Activated CD4-positive, CD25-positive, alpha-beta regulatory T cell treated with anti-CD3 and anti-CD28 coated beads, Interleukin-2, amount 50 U/mL, for 24 hours (primary cell): Measurements from ENCODE around the gene UFSP2.

ENCODE experiments used
- ATAC-seq, 2 donors: fragments of 150-1000 bp; cut with Tn5 transposase; one replicate each; pipeline ENCODE4 v1.10.0; 2021; ENCODE audit warnings: mild to moderate bottlenecking in 1 of 2, moderate library complexity in 1 of 2

The UFSP2 gene, protein sequence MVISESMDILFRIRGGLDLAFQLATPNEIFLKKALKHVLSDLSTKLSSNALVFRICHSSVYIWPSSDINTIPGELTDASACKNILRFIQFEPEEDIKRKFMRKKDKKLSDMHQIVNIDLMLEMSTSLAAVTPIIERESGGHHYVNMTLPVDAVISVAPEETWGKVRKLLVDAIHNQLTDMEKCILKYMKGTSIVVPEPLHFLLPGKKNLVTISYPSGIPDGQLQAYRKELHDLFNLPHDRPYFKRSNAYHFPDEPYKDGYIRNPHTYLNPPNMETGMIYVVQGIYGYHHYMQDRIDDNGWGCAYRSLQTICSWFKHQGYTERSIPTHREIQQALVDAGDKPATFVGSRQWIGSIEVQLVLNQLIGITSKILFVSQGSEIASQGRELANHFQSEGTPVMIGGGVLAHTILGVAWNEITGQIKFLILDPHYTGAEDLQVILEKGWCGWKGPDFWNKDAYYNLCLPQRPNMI

DNA sequence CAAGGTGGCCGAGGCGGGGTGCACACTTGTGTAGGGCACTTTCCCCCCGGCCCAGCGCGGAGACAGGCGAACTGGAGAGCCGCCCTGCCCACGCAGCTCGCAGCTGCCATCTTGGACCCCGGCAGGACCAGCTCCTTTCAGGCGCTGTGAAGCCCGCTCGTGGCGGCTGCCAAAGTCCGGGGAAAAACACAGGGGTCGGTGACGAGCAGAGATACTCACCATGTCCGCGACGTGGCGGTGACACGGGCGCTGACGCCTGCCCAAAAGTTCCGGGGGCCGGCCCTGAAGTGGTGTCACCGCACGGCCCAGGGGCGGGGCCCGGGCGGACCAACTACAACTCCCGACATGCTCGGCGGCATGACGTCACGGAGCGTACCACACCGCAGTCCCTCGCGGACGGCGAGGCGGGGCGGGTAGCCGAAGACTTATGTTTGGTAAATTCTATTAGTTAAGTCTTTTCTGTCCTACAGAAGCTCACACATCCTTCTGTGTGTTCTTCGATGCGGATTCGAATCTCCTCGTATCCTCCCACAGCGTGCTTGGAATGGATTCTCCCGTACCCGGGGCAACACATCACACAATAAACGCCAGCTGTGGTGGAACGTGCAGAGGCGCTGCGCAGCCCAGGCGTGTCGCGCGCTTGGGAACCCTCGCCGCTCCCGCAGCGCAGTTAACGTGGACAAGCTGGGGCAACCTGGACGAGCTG is at the start of gene UFSP2:
TSS of gene UFSP2 (minus strand) at position 318 of the 706 bp plus-strand sequence. CDS start at position 222, 96 bp downstream.
- peak; percentile 92 to 93 for ATAC-seq

DNA sequence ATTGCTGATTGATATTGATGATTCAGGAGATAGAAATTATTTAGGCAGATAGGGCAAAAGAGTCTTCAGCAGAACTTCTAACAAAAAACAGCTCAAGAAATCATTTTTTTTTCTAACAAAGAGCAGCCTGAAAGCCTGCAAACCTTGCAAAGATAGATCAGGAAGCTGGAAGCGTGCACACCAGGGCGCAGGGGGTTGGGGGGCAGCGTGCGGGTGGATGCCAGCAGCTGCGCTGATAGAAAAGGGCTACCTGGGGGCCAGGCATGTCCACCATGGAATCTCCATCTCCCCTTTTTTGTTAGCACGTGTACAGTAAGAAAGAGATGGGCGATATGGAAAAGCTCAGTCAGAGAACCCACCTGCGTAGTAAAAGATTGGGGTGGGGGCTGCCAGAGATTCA is 47.5 kb upstream of the UFSP2 start:
- ATAC-seq: no peak

DNA sequence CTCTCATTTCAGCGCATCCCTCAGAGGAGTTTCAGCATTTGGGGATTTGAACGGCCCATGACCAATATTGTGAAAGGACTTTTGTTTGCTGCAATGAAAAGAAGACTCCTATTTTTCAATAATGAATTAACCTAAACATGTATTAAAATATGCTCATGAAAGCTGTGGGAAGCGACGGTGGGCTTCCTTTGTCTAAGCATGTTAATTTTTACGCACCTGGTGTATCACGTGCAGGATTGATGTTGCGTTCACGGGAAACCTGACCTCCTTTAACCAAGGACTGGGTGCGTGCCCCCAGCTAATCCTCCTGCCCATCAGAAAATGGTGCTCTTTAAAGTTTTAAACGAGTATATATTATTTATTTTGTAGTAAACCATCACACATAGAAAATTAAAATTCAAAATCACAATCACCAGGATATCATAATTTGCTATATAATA is 46.4 kb upstream of the UFSP2 start:
- no peak for ATAC-seq

DNA sequence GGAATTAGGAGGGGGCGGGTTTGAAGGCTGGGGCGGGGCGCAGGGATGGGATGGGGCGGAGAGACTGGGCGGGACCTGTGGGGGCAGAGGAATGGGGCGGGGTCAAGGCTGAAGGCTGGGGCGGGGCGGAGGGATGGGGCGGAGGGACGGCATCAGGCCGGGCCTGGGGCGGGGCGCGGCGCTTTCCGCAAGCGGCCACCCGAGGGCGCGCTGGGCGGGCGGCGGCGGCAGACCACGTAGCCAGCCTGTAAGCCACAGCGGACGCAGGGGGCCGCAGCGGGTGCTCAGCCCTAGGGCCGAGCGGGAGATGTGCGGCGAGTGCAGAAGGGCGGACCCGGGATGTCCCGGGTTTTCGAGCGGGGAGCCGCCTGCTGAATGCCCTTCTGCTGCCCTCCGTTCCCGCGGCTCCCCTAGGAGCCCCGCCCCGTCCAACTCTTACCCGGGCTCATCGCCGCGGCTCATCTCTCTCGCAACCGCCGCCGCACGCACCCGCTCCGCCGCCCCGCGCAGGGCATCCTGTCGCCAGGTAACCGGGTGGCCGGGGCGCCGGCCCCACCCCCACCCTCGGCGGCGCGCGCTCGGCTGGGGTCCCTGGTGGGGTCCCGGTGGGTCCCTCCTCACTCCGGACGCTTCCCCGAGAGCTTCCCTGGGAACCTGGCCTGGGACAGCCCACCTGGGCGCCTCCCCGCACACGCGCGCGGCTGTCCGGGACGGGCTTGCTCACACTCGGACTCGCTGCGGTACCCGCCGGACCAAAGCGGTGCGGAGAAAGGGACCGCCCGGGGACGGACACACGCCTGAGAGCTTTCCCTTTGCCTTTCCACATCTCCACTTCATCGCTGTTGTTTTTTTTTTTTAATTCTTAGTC is 45.7 kb upstream of the UFSP2 start, which contains the start of gene CCDC110:
TSS of gene CCDC110 (minus strand) at position 499 of the 868 bp plus-strand sequence. CDS start at position 449, 50 bp downstream.
- peak; percentile 84 to 86 for ATAC-seq

DNA sequence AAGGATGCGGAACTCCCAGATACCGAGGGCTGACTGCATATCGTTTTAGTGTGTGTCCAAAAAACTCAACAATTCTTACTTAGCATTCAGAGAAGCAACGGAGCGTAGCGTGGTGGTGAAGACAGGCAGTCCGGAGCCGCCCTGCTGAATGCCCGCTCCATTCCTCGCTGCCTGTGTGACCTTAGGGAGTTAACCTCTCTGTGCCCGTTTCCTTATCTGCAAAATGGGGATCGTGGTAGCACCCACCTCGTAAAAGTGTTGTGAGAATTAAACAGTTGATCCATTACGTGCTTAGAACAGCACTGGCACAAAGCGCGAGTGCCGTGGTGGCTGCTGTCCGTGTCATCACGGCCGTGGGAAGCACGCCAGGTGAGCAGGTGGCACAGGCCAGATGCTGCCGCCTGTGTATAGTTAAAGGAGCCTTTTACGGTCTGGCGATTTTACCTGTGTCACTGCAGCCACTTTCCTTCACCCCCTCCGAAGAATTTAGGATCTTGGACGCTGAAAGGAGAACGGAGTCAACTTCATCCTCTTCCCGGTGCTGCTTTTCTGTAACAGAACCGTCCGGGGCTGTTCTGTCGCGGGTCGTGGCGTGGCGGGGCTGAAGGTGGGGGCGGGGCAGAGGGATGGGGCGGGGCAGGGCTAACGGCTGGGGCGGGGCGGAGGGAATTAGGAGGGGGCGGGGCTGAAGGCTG is 44.9 kb upstream of the UFSP2 start:
- peak; percentile 10 to 21 for ATAC-seq

DNA sequence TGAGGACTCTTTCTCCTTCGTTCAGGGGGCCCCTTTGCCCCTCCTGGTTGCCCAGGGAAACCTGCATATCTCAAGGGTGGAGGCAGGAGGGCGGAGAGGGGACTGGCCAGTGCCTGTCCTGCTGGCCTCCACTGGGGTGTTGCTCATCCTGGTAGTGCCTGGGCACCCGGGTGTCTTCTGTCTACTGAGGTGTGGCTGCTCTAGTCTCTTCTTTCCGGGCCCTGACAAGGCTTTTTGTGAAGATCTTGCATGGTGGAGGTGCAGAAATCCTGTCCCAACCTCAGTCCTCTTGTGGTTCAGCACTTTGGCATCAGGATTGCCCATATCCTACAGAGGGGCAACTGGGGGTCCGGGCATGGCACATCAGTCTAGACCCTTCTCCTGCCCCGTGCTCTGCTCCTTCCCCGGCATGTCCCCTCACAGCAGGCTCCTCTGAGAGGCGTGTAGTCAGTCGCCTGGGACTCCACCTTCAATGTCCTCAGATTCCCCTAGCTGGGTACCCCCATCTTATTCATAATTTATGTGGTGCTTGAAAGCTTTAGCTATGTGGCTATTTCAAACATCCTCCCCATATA is 43.9 kb upstream of the UFSP2 start:
- no peak for ATAC-seq

DNA sequence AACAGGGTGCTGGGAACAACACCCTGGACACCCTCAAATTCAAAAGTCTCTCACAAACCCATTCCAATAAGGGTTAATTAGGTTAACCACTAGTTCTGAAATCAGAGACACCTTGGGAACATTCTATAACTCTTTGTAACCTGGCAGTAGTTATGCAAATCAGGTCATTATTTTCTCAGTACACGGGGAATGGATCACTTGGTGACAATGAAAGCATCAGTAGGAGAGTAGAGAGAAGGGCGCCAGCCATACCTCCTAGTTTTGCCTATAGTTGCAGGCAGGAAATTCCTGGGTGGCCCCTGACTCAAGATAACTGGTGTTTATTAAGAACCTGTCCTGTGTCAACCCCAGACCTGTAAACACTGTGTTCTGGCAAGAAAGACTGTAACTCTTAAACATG is 43.2 kb upstream of the UFSP2 start:
- no peak for ATAC-seq

DNA sequence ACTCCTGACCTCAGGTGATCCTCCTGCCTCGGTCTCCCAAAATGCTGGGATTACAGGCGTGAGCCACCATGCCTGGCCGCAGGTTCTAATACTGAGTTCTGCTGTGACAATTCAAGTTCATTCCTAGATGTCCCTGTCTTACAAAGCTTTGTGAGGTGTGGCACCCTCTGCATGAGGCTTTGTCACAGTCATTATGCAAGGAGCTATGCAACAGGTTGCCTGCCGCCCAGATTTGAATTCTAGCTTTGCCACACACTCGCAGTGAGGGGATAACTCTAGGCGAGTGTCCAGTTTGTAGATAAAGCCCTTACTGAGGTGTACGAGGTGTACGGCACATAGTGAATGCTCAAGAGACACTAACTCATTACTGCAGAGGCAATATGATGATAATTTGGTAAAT is 42.2 kb upstream of the UFSP2 start:
- no peak for ATAC-seq

DNA sequence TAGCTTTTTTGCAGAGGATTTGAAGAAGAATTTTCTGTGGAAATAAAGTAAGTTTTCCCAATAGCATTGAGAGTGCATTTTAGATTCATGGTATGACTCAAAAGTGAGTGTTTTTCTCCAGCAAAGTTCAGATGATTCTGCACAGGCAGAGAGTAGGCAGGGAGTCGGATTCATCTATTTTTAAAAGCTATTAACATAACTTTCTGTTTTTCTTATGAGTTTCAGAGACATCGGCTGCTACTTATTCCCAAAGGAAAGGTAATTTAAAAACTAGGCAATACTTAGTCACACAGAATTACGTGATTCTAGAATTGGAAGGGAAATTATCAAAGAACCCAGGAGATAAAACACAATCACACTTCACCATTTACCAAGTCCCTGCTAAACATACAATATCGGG is 41.3 kb upstream of the UFSP2 start:
- ATAC-seq: no peak

DNA sequence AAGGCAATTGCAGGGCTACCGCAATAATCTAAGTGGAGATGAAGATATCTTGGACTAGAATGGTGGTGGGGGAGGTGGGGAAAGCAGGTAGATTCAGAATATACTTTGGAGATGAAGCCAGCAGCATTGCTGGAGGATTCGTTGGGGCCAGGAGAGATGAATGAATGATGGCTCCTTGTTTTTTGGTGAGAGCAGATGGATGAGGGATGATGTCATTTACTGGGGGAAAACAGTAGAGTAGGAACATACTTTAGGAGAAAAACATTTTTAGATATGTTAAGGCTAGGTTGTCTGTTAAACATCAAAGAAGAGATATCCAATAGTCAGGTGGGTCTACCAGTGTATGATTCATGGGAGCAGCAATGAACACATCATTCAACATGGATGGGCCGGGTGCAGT is 39.9 kb upstream of the UFSP2 start:
- no peak for ATAC-seq

DNA sequence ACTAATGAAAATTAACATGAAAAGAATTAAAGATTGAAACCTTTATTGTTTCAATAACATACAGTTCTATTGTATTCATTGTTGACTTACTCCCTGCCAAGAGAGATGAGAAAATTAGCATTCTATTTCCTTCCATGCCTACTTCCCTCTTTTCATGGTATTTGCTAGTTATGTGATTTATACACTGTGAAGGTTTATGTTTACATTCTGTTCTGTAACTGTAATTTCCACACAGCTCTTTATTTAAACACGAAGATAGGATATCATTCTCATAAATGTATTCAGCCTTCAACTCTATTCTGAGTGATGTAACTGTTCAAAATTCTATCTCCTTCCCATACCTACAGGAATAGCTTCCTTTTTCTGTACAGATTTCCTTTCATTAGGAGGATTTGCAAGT is 39.1 kb upstream of the UFSP2 start:
- no peak for ATAC-seq

DNA sequence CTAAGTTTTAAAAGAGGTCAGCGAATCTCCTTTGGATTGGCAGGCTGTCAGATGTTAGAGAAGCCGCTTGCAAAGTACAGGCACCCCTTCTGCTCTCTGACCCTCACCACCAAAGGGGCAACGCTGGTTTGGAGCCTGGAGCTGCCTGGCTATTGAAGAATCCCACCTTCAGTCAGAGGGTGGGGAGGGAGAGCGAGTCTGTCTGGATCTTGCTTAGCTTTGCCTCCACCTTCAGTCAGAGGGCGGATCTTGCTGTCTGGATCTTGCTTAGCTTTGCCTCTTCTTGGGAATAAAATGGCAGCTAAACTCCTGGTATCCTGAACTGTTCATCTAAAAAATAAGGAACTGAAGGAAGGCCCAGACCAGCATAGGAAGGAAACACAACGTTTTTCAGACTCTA is 38.4 kb upstream of the UFSP2 start:
- ATAC-seq: no peak

DNA sequence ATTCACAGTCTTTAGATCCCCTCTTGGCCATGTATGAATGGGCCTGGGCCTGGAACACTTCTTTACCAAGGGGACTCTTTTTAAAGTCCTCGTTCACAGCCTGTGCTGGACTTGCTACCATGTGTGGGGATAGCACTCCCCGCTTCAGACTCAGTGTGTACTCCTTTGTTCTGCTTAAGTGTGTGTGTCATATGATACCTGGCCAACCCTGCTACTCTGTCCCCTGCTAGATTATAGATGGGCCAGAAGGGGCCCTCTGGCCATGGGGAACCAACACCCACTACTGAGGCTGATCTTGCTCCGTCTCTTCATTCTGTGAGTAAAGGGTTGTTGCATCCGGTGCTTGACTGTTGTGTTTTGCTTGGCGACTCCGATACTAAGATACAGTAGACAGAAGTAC is 37.8 kb upstream of the UFSP2 start:
- no peak for ATAC-seq

DNA sequence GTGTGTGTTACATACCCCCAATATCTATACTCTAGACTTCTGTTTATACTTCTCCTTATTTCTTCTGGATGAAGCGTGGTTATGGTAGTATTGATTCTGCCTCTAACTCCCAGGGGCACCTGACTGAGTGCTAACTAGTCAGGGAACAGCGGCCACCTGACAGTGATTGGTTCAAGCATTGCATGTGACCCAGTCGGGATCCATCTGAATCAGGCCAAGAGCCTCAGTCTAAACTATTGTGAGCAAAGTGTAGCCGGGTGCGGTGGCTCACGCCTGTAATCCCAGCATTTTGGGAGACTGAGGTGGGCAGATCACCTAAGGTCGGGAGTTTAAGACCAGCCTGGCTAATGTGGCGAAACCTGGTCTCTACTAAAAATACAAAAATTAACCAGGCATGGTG is 35.8 kb upstream of the UFSP2 start:
- no peak for ATAC-seq

DNA sequence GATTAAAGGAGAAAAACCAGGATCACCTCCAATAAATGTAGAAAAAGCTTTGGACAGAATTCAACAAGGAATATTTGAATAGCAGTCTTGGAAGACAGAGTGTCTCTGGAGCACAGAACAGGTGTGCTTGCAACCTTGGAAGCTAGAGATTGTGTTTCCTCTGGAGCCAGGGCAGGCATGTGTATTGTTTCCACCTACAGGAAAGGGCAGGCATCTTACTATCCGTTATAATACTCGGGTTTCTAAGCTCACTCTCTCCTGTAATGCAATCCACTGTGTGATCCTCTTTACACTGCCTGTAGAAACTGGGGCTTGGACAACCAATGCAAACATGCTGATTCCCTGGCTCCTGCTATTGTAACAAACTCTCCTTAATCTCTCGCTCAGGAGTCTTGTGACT is 31.4 kb upstream of the UFSP2 start:
- no peak for ATAC-seq

DNA sequence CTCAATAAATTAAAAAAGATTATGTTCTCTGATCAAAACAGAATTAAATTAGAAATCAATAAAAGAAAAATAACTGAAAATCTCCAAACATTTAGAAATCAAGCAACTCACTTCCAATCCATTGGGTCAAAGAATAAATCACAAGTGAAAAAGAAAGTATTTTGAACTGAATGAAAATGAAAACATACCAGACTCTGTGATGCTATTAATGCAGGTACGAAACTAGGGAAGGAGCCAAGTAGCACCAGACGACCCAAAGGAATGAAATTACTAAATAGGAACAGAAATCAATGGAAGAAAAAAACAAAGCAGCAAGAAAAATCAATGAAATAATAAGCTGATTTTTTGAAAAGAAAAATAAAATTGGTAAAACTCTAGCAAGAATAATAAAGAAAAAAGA is 30.4 kb upstream of the UFSP2 start:
- ATAC-seq: no peak

DNA sequence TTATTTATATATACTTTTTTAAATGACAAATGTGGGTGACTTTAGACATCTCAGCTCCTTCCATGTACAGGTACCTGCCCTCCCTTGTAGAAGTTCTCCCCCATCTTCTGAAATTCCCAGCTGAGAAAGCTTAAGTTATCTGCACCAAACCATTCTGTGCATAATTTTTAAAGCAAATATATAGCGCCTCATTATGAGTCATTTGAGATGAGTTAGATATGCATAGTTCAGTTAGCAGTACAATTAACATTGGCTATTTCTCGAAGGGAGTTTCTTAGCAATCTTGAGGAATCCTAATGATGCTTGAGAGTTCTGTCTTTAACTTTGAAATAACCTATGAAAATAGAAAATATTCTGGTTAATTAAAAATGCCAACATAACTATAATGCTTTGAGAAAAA is 19.4 kb upstream of the UFSP2 start:
- no peak for ATAC-seq

DNA sequence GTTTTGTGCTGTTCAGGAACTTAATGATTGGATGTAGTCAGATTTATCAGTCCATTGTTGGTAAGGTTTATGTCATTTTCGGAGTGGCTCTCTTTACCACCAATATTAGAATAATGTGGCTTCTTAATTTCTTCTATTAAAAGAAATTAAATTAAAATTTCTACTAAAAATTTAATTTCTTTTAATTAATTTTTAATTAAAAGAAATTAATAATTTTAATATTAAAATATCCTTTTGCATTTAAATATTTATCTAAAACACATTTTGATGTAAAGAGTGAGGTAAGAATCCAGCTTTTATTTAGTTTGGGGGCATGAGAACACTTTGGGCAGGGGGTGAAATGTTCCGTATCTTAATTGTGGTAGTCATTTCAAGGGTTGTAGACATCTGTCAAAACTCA is 15.7 kb upstream of the UFSP2 start:
- ATAC-seq: no peak

DNA sequence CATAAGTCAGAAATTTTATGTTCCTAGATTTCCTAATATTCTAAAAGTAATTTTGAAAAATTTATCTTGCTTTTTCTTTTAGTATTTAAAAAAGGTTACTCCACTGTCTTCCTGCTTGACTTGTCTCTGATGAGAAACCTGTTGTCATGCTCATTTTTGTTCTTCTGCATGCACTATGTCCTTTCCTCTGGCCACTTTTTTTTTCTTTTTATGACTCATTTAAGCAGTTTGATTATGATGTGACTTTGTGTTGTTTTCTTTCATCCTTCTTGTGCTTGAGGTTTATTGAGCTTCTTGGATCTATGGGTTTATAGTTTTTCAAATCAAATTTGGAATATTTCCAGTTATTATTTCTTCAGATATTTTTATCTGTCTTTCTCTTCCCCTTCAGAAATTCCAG is 12.0 kb upstream of the UFSP2 start:
- no peak for ATAC-seq

DNA sequence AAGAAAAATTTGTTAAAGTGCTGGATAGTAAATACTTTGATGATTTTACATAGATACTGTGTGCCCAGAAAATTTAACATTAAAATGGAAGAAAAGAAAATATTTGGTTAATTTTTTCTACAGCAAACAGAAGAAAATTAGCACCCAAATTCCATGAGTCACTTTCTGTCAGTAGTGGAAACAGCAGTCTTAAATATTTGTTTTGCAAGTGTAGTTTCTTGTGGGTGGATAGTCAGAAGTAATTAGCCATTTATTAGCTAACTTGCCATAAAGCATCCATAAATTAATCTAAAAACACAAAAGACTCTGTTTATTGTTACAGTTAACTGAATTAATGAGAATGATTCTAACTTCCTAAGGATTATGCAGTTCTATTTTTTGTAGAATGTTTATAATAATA is 9.7 kb upstream of the UFSP2 start:
- no peak for ATAC-seq

DNA sequence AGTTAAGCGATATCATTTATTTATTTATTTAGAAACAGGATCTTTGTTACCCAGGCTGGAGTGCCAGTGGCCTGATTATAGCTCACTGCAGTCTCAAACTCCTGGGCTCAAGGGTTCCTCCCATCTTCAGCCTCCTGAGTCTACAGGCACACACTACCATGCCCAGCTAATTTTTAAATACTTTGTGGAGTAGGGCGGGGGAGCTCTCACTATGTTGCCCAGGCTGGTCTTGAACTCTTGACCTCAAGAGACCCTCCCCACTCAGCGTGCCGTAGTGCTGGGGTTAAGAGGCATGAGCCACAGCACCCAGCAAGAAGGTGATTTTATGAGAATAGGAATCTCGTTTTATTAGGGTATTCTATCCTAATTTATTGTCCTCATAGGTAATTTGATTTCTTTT is 3.9 kb upstream of the UFSP2 start:
- ATAC-seq: no peak
